Jurkat, Clone E6-1 (cell line): Measurements from ENCODE around the gene KCNIP4.

ENCODE experiments used
- DNase-seq: peaks from one replicate; pipeline ENCODE4 v3.0.0-alpha.2; 2011; ENCODE audit warnings: low read depth, low spot score
- H3K4me3 ChIP-seq: 2 replicates; pipeline ENCODE4 v1.5.1; 2011; ENCODE audit warnings: mild to moderate bottlenecking, low read length, control low read depth, moderate library complexity

KCNIP4 gene

DNA sequence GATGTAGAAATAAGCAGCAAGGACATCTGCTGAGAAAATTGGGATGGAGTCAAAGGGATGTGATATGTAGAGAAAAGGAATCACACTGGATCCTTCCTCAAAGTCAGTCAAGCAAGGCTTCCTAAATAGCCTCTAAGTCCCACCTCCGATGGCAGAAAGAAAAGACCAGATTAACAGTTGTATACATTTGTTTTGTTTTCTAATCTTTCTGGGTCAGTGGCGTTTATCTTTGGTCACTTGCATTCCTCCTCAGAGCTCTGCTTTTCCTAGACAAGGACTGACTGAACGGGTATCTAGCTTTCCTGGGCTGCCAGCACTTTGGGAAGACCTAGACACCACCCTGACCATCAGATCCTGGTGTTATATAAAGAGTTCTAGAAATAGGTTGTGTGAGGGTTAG, 1225.1 kb downstream of the KCNIP4 start:
- DNase-seq, result no peak
- H3K4me3 ChIP-seq, result no peak overlapping the region

DNA sequence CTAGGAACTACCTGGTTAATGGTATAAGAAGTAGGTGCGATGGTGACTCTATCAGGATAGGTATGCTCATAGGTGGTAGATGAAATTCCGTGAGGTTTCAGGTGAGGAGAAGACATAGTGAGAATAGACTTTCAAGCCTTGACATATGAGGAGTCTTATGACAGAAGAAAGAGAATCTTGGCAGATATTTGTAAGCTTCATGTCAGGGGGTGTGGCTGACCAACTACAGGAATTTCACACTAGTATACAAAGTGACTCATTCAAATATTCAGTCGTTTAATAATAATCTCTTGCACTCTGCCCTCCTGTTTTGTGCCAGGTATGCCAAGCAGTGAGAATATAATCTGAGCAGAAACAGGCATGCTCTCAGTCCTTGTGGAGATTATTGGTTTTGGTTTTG, 1225.6 kb downstream of the KCNIP4 start:
- no peak for DNase-seq
- H3K4me3 ChIP-seq, result no peak overlapping the region

DNA sequence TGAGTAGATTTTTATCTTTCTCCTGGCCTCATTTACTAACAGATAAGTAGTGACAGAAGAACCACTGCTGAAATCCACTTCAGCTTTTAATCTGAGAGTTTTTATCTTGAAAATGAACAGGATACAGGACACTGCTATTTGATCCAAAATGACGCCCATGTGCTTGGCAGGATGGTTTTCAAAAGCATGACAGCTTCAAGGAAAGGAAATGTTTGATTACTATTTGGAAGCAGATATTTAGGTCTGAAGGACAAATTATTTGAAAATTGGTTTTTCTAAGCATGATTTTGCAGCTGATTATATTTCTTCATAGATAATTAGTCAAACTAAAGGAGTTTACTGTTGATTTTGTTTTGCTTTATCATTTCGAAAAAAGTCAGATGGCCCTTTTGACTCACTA, 1237.2 kb downstream of the KCNIP4 start:
- H3K4me3 ChIP-seq, result no peak overlapping the region
- DNase-seq, result no peak

DNA sequence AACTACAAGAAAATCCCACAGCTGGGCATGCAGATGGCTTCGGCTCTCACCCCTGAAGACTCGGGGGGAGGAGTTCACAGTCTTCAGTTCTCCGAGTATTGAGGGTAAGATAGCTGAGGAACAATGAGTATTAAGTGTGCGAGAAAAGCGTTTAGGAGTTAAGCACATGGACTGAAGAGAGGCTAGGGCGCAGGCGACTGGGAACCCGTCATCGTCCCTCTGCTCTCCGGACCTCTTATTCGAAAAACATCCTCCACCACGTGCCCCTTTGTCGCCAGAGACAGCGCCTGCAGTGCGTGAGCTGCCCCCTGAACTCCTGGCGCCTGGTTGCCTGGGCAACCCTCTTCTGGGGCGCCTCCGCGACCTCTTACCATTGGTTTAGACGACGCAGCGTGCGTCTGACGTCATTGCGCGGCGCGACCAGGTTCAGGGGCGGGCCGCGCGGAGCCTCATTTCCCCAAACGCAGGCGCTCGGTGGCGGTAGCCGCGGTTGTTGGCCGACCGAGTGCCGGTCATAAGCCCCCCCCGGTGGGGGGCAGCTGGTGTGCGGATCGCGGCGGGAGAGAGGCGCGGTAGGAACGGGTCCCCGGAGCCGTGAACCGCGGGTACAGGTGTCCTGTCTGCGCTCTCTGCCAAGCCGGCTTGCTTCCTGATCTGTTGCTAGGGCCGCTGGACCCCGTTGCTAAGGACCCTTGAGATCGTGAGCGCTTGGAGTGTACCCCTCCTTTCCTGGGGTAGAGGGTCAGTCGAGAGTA, 1248.4 kb downstream of the KCNIP4 start, which contains the start of gene PACRGL:
Gene PACRGL, plus strand, starts transcription at position 452 of the 755 bp plus-strand sequence. CDS start 4,024 bp downstream, outside the sequence.
- peak; percentile 91 for DNase-seq
- H3K4me3 ChIP-seq, result peak within 1 kb of the TSS; percentile 70

DNA sequence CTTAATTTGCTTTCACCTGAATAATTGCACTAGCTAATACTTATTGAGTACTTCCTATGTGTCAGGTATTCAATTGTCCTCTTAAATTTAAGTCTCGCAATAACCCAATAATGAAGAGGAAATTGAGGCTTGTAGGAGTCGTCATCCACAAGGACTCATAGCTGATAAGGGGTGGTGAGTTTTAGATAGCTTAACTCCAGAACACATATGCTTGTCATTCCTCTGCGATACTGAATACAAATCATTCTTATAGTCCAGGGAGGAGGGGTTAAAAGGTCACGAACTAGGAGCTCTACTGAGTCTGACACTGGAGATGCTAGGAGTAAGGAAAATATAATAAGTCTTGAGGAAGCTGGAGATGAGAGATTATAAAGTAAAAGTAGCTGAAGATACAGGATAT, 1249.8 kb downstream of the KCNIP4 start:
- no peak overlapping the region for H3K4me3 ChIP-seq
- DNase-seq, result no peak

DNA sequence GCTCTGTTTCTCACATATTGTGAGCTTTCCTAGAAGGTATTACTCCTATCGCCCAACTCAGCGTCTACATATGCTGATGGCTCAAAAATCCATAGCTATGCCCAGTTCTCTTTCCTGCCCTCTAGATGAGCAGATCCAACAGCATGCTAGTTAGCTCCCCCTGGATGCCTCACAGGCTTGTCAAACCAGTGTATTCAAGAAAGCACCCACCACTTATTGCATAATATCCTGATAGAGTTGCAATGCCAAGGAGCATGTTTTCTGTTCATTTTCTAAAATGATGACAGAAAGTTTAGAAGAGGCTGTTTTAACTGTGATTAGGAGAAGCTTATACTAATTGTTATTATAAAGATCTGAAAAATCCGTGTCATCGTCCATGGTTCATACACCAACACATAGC, 1250.2 kb downstream of the KCNIP4 start:
- no peak overlapping the region for H3K4me3 ChIP-seq
- no peak for DNase-seq

DNA sequence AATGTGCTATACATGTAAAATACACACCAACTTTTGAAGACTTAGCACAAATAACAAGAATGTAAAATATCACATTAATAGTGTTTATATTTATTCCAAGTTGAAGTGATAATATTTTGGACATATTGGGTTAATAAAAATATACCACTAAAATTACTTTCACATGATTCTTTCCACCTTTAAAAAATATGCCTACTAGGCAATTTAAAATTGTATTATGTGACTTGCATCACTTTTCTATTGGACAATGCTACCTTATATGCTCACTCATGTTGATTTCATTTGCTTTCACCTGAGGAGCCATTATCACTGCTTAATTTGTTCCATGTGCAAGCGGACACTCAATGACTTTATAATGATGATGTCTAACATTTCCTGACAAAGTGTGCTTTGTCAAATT, 1251.8 kb downstream of the KCNIP4 start:
- H3K4me3 ChIP-seq, result no peak overlapping the region
- no peak for DNase-seq

DNA sequence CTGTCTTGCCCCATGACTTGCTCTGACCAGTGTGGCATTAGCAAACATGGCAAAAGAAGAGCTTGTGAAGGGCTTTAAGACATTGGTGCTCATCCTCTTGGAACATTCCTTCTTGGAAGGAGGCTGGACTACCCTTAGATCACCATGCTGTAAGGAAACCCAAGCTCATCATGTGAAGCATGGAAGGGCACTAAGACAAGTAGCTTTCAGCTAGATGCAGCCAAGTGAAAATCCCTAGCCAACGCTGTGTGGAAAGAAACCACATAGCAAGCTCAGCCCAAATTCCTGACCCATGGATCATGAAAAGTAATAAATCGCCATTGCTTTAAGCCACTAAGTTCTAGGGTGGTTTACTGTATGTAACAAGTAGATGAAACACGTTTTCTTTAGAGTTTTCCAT, 1260.7 kb downstream of the KCNIP4 start:
- DNase-seq, result no peak

DNA sequence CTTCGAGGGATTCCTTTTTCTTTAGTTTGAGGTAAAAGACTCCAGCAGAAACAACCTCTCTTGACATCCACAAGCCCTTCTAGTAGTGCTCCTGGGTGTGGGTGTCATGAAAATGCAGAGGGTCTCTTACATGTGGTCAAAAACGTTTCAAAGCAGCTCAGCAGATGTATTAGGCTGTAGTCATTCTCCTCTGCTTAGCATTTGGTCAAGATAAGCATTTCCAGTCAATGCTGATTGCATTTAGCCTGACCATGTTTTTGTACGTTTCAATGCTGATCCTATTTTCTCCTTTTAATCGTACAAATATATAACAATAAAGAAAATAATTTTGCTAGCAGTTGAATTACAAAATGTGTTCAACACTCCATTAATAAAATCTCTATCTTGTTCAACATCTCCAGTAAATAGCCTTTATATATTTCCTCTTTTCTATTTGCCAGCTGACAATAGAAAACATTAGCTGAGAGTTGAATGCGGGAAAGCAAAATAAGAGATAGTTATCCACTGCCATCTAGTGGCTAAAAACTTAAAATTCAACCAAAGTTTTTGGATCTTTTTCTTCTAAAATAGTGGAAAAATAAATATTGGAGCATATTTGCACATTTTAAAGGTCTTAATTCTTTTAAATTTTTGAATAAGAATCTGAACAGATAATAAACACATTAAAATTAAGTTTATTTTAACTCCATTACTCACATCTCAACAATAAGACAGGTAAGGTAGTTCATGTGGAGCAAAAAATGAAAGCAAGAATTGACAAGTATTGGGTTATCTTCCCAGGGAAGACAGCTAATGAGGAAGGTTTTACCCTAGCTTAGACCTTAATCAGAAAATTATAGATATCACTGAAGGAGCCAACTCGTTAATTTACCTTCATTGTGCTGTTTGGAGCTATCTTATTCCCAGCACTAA, 1263.5 kb downstream of the KCNIP4 start:
- DNase-seq, result peak; percentile 12
- no peak overlapping the region for H3K4me3 ChIP-seq

More for the DNA sequence above, 1260.7 kb downstream of the KCNIP4 start:
- no peak overlapping the region for H3K4me3 ChIP-seq

DNA sequence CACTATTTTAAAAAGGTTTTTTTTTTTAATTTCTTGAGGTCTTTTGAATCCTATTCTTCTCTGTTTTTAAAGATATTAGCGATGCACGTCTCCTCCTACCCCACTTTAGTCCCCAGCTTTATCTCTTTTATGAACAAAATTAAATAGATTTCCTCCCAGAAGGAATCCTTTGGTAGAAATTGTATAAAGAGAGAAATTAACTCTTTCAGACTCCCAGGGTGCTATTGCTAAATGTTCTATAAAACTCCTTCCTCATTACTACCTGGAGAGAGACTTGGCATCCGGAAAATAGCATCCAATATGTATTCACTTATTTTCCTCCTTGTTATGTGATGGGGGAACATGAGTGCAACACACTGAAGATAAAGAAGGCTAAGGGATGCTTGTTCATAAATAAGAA, 1264.8 kb downstream of the KCNIP4 start:
- no peak for DNase-seq
- H3K4me3 ChIP-seq, result no peak overlapping the region

DNA sequence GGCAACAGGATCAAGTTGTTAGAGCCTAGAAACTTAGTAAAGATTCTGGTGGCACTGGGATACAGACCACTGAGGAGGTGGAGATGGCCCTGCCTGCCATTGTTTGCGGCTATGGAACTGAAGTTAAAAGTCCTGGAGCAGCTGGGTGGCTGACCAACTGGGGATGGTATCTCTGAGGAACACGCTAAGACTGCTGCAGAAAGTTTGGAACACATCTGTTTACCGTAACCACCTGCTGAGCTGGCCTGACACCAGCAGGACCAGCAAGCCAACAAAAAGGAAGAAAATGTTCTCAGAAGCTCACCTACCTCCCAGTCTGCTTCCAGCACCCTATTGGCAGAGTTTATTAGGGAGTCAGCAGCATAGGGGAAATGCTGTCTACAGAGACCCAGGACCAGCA, 1265.7 kb downstream of the KCNIP4 start:
- H3K4me3 ChIP-seq, result no peak overlapping the region
- DNase-seq, result no peak

DNA sequence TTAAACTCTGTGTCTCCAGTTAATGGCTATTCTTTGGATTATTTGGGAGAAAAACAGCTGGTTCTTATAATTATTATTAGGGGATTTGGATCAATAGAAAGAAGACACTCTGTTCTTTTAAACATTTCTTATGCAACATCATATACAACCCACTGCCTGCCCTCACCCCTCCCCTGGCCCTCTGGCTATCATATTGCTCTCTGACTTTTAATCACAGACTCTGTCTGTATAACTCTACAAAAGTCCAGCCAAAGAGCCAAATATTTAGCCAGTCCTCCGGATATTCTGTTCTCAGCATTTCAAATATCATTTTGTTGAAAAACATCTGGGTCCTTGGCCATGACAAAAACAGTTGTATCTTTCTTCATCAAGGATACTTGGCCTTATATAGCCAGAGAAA, 1267.3 kb downstream of the KCNIP4 start:
- no peak for DNase-seq

DNA sequence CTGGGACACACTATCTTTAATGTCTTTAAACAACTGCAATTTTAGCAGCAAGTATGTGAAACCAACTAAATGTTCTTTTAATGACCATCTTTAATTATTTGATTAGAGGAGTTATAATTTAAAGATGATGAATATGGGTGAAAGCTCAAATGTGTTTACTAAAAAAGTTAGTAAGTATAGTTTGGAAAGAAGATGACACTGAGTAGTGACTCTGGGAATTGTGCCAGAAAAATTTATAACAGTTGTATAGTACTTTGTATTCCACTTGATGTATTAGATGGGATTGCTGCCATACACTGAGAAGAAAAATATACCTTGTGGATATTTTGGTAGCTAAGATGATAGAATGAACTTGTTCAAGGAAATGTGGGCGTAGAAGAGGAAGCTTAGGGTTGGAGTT, 1267.8 kb downstream of the KCNIP4 start:
- no peak for DNase-seq
- H3K4me3 ChIP-seq, result no peak overlapping the region

More for the DNA sequence above, 1267.3 kb downstream of the KCNIP4 start:
- no peak overlapping the region for H3K4me3 ChIP-seq

DNA sequence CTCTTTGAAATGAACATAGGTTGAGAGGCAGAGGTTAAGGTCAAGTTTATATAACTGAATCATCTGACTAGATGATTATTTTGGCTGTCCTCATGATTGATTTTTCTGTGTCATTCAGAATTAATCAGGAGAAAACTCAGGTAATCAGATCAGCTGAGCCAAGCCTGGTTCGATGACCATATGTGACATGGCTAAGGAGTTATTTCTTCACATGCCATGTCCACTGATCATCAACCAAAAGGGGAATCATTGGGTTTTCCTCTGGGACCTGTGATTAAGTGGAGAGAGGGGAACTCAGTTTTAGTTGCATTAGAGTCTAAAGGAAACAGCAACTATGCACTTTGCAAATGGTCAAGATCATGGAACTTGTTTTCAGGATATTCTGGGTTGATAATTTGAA, 1268.6 kb downstream of the KCNIP4 start:
- no peak overlapping the region for H3K4me3 ChIP-seq
- no peak for DNase-seq
